AG09319 (cell line): ENCODE measurements around the gene PICALM.
A peak's percentile ranks its signal among the peaks of the same experiment; 100 is the strongest.

Source experiments
- DNase-seq: peaks from one replicate; pipeline ENCODE4 v3.0.0-alpha.2; 2010; ENCODE audit warnings: low read depth; ENCODE audit errors: extremely low read depth
- TF ChIP-seq, protein P1 (sequence below): IDR thresholded peaks from 2 replicates; pipeline ENCODE4 v1.5.1; 2011; ENCODE audit warnings: low read depth, mild to moderate bottlenecking, inconsistent platforms, low read length, moderate library complexity

Gene PICALM, protein sequence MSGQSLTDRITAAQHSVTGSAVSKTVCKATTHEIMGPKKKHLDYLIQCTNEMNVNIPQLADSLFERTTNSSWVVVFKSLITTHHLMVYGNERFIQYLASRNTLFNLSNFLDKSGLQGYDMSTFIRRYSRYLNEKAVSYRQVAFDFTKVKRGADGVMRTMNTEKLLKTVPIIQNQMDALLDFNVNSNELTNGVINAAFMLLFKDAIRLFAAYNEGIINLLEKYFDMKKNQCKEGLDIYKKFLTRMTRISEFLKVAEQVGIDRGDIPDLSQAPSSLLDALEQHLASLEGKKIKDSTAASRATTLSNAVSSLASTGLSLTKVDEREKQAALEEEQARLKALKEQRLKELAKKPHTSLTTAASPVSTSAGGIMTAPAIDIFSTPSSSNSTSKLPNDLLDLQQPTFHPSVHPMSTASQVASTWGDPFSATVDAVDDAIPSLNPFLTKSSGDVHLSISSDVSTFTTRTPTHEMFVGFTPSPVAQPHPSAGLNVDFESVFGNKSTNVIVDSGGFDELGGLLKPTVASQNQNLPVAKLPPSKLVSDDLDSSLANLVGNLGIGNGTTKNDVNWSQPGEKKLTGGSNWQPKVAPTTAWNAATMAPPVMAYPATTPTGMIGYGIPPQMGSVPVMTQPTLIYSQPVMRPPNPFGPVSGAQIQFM

DNA sequence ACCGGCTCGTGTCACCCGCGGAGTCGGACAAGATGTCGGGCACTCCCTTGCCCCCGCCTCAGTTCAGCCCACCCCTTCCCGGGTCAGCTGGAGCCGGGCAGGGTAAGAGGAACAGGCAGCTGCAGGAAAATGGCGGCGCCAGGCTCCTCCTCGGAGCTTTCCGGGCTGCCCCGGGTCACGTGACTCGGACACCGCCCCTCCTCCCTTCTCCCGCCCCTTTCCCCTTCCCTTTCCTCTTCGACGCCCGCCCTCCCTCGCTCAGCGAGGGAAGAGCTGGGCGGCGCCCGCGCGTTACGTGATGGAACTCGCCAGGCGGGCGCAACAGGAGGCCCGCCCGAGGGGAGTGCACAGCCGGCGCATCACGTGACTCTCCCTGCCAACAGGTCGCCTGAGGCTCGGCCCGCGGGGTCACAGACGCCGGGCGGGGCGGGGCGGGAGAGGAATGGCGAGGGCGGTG, at the start of gene PICALM:
PICALM (minus strand) TSS at position 134 of the 457 bp plus-strand sequence. CDS start 304 bp downstream, outside the sequence.
- TF ChIP-seq, protein P1, sequence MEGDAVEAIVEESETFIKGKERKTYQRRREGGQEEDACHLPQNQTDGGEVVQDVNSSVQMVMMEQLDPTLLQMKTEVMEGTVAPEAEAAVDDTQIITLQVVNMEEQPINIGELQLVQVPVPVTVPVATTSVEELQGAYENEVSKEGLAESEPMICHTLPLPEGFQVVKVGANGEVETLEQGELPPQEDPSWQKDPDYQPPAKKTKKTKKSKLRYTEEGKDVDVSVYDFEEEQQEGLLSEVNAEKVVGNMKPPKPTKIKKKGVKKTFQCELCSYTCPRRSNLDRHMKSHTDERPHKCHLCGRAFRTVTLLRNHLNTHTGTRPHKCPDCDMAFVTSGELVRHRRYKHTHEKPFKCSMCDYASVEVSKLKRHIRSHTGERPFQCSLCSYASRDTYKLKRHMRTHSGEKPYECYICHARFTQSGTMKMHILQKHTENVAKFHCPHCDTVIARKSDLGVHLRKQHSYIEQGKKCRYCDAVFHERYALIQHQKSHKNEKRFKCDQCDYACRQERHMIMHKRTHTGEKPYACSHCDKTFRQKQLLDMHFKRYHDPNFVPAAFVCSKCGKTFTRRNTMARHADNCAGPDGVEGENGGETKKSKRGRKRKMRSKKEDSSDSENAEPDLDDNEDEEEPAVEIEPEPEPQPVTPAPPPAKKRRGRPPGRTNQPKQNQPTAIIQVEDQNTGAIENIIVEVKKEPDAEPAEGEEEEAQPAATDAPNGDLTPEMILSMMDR: no peak

DNA sequence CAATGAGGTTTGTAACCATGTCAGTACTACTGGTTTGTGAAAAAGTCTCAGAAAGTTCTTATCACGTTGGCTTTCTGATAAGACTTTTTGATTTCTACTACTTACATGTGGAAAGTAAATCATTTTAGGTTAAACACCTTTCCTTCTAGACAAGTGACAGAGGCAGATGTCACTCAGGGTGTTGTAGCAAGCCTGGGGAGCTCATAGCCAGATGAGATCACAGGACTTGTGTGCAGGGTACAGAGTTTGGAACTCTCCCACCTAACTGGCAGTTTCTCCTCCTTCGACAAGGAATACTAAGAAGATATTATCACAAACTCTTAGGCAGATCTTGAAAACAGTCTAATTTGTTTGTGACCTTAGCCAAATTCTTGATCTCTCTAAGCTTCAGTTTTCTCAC, 49.4 kb upstream of the PICALM start:
- TF ChIP-seq, protein P1: no peak
- no peak for DNase-seq

More for the DNA sequence above, at the start of gene PICALM:
- peak; percentile 98 for DNase-seq

DNA sequence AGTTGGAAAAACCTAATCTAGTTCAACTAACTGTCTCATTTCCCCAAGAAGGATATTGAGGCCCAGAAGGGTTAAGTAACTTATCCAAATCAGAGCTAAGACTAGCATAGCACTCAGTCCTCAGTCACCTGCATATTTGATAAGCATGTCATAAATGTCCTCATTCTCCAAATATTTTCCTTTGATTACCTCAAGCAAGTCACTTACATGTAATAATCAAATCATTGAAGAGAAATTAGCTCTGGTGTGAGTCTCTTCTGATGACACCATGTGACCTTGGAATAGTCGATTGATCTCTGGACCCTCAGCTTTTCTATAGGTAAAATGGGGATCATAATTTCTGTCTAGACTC, 48.8 kb upstream of the PICALM start:
- TF ChIP-seq, protein P1: no peak
- no peak for DNase-seq

DNA sequence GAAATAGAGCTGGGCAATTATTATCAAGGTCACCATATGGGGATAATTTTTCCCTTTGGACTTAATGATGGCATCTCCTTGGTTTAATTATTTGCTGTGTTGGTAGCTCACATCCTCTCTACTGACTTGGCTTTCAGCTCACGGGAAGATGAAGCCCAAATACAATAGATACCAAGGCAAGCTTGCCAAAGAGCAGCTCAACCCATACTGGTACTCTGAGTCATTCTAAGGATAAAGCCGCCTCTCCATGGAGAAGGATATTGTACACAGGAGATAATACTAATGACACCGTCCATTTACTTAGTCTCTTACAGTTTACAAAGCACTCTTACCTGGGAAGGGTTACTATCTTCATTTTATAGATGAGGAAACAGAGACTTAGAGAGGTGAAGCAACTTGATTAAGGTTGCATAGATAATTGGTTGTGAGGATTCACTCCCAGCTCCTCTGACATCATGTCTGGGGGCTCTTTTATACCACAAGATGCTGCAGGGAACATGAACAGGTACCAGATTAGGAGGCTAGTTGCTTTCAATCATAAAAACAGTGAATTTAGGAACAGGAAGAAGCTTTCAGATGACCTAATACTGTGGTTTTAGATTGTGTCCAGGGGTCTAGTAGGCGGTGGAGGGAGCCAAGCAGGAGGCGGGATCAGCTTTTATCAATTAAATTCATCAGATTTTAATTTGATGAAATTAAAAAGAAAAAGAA, 48.3 kb upstream of the PICALM start:
- TF ChIP-seq, protein P1: no peak
- DNase-seq: peak; percentile 36

DNA sequence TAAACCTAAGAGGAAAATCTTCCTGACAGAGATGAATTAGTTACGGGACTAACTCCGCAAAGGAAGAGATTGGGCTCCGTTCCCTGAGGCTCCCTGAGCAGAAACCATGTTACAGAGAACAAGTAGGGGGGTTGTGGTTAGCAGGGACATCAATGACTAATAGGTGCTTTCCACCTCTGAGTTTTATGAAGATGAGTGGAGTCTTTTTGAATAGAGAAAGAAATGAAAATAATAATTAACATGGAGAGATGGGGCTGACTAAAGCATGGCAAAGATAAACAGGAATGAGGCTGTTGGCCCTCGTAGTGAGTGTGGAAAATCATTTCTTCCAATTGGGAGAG, 47.5 kb upstream of the PICALM start:
- no peak for DNase-seq
- TF ChIP-seq, protein P1: no peak

DNA sequence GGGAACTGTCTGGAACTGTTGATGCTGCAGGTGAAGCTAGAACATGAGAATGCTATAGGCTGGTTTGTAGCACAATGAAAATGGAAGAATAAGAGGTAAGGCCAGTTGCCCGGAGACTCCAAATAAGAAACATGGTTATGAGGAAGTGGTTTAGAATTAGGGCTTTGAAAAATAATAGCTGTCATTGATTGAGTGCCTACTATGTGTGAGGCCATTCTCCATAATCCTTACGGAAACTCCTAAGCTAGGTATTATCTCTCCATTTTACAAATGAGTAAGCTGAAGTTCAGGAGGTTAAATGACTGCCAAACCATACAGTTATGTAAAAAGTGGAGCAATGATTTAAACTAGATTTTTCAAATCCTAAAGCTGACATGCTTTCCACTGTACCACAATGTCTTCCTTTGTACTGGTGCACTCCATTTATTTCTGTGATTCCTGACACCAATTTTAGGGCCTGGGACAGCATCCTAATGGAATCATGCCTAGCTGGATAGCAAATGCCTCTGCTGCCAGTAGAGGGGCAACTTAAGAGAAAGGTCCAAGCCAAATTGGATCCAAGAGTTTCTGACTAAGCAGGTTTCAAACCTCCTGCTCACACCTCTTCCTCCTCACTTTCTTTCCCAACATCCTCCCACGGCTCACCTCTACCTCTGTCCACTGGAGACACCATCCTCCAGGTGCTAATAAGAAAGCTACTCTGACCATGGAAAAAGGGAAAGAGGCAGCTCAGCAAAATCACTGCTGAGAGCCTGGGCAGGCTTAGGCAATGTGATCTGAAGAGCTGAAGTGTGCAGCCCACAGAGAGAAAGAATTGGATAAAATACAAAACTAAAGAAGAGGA, 46.9 kb upstream of the PICALM start:
- no peak for DNase-seq
- TF ChIP-seq, protein P1: no peak
